Pons (tissue), 1 donor: ENCODE measurements around the gene ELF1.
"Not testable (repeated sequence)": the region's sequence is repeated elsewhere in the genome, so short reads cannot be mapped to it uniquely, and the experiment has no call there.

Experiments
- DNase-seq: peaks from one replicate; pipeline ENCODE4 v3.0.0-alpha.2; 2016; ENCODE audit warnings: low spot score

ELF1 gene

GRCh38 chr13:40886017-40886416 is 133.1 kb downstream of the ELF1 start:
- DNase-seq = no peak

GRCh38 chr13:40884175-40884574 is 134.9 kb downstream of the ELF1 start:
- DNase-seq = not testable (repeated sequence)
